Fibroblast of the conjunctiva (primary cell): ENCODE data around the gene MS4A6E.
A peak's percentile ranks its signal among the peaks of the same experiment; 100 is the strongest.
"Not testable (repeated sequence)": the region's sequence is repeated elsewhere in the genome, so short reads cannot be mapped to it uniquely, and the experiment has no call there.

Experiments used
- DNase-seq: peaks from one replicate; pipeline ENCODE4 v3.0.0-alpha.2; 2010; ENCODE audit warnings: low read depth

The MS4A6E gene, protein sequence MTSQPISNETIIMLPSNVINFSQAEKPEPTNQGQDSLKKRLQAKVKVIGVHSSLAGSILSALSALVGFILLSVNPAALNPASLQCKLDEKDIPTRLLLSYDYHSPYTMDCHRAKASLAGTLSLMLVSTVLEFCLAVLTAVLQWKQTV

DNA sequence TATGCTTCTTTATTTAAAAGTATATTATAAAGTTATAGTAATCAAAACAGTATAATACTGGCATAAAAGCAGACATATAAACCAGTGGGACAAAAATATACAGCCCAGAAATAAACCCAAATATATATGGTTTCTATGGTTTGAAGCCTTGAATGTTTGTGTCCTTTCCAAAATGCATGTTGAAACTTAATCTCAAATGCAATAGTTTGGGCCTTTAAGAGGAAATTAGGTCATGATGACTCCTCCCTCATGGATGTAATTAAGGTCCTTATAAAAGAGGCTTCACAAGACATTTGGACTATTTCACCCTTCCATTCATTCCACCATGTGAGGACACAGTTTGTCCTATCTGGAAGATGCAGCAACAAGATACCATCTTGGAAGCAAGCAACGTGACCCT lies at the start of gene MS4A6E:
TSS of gene MS4A6E (plus strand) at position 301 of the 400 bp plus-strand sequence. CDS start 7,641 bp downstream, outside the sequence.
- no peak for DNase-seq

DNA sequence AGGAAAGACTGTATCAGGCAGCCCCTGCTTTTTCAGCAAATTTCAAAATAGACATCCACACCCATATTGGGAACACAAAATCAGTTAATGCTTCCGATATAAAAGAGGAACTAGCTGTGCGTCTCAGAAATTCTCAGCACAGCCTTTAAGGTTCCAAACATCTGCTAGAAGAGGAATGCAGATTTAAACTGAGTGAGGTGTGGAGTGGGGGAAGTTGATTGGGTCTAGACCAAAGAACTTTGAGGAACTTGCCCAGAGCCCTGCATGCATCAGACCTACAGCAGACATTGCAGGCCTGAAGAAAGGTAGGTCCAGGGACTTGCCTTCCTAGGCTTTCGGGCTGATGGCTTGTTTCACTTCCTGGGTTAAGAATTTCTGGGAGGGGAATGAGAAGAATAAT lies 46.6 kb upstream of the MS4A6E start, which contains the start of gene MS4A4A:
TSS of gene MS4A4A (plus strand) at position 255 of the 400 bp plus-strand sequence. CDS start at position 265, 10 bp downstream.
- no peak for DNase-seq

DNA sequence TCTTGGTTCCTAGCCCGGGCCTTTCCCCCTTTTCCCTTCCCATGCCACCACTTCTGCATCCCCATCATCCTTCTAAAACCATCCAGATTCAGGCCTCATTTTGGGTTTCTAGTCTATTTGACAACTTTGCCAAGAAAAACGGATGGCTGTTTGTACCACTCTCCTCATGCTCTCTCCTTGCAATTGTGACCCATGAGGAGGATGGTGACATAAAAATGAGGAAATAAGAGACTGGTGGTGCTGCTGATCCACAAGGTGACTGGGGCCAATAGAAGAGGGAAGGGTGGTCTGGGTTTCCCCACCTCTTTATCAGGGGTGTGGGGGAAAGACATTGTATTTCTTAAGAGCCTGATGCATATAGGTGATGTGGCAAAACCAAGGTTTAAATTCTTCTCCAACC lies 45.6 kb upstream of the MS4A6E start:
- DNase-seq = no peak

DNA sequence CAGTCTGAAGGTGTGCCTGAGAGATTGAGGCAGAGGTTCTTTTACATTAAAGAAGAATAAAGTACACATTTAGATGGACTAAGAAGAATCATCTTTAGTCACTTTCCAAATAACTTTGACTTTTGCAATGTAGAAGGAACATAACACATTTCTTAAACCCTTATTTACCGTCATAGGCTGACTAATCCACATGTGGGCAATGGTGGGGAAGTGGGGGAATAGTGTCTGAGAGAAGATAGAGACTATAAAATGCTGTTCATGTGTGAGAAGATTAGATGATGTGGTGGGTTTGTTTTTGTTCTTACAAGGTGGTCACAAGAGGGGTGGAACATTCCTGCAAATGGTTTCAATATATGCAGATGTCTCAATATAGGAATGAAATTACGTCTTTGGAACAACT lies 44.8 kb upstream of the MS4A6E start:
- DNase-seq = no peak

DNA sequence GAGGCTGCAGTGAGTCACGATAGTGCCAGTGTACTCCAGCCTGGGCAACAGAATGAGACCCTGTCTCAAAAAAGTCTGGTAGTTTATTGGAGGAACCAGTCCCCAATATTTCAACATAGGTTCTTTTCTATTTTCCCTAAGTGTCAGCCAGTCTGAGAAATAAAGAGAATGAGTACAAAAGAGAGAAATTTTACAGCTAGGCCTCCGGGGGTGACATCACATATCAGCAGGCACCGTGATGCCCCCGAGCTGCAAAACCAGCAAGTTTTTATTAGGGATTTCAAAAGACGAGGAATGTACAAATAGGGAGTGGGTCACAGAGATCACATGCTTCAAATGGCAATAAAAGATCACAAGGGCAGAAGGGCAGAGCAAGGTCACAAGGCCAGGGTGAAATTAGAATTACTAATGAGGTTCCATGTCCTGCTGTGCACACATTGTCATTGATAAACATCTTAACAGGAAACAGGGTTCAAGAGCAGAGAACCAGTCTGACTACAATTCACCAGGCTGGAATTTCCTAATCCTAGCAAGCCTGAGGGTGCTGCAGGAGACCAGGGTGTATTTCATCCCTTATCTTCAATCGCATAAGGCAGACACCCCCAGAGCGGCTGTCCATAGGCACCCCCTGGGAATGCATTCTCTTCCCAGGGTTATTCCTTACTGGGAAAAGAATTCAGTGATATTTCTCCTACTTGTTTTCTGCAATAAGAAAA lies 41.5 kb upstream of the MS4A6E start:
- not testable (repeated sequence) for DNase-seq

DNA sequence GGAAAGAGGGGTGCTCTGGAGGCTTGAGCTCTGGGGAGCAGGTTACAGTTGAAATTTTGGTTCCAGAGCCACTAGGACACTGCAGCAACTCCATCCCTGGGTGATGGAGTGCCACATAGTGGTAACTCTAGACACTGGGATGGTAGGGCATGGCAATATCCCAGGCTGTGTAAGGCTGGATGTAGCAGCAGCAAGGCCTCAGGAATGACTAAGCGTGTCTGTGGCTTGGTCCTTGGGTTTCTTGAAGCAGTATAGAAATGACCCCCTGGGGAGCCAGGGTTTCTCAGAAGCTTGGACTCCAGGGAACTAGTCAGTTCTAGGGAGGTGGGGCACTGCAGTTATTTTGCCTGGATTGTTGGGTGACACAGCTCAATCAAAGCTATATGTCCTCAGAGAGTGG lies 38.5 kb upstream of the MS4A6E start:
- no peak for DNase-seq

DNA sequence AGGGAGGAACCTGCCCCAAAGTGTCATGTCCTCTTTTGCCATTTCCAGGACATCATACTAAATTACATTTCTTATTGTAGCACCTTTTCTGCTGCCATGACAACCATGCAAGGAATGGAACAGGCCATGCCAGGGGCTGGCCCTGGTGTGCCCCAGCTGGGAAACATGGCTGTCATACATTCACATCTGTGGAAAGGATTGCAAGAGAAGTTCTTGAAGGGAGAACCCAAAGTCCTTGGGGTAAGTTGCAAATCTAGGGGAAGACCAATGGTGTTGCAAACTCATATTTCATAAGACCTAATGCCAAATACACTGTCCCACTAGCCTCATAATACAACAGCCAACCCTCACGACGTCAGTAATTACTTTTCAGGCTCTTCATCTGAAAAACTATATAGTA lies 34.9 kb upstream of the MS4A6E start:
- no peak for DNase-seq

DNA sequence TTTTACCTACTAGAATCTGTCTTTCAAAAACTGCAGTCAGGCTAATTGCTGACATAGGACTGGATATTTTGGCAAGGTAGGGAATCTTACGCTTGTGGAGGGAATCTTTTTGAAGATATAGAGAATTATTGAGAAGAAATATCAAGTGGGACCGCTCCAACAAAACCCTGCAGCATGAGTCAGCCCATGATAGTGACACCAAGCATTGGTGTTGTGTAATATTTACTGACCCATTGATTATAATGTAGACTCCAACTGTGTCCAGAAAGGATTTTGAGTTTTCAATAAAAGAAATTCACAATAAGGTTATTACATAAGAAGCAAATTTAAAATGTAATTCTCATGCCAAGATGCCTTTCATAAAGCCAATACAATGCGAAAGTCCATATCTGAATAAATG lies 25.9 kb upstream of the MS4A6E start:
- DNase-seq = no peak

DNA sequence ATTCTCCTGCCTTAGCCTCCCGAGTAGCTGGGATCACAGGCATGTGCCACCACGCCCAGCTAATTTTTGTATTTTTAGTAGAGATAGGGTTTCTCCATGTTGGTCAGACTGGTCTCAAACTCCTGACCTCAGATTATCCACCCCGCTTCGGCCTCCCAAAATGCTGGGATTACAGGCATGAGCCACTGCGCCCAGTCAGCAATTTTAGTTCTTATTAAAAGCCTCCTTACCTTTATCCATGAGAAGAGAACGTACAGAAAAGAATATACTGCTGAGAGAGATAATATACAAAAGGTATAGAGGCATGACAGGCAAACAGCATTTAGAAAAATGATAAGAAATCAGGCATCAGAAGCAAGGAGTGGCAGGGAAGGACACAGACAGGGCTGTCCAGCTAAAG lies 25.2 kb upstream of the MS4A6E start:
- DNase-seq = not testable (repeated sequence)

DNA sequence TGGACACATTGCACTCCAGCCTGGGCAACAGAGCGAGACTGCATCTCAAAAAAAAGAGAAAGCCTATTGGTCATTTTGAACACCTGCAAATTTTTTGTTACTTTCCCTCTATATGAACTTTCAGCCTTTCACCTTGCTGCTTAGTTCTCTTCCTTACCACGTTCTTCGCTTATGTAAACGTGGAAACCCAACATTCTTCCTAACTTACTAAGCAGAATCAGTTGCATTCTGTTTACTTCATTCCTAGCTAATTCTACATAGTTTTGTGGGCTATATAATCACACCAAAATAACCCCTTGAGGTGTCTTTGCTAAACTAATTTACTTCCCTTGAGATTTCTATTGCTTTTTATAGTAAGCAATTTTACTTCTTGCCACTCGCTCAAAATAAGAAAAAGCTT lies 23.4 kb upstream of the MS4A6E start:
- no peak for DNase-seq

DNA sequence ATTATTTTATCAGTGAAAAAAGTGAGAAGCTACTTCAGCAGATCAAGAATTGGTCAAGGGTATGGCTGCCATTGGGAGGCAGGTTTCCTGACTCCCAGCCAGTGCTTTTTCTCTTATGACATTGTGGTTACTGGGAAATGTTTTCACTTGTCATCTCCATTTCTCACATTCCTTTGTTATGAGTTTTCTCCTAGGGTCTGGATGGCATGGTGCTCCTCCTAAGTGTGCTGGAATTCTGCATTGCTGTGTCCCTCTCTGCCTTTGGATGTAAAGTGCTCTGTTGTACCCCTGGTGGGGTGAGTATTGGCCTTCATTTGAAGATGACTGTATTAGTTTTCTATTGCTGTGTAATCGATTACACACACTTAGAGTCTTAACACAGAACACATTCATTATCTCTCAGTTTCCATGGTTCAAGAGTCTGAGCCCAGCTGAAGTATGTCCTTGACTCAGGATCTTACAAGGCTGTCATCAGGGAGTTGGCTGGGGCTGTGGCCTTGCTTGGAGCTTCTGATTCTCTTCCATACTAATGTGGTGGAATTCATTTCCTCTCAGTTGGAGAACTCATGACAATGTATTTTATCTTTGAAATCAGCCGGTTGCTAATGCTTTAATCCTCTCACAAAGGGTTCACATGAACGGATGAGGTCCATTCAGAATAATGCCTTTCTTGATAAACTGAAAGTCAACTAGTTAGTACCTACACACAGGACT lies 21.0 kb upstream of the MS4A6E start:
- DNase-seq = no peak

DNA sequence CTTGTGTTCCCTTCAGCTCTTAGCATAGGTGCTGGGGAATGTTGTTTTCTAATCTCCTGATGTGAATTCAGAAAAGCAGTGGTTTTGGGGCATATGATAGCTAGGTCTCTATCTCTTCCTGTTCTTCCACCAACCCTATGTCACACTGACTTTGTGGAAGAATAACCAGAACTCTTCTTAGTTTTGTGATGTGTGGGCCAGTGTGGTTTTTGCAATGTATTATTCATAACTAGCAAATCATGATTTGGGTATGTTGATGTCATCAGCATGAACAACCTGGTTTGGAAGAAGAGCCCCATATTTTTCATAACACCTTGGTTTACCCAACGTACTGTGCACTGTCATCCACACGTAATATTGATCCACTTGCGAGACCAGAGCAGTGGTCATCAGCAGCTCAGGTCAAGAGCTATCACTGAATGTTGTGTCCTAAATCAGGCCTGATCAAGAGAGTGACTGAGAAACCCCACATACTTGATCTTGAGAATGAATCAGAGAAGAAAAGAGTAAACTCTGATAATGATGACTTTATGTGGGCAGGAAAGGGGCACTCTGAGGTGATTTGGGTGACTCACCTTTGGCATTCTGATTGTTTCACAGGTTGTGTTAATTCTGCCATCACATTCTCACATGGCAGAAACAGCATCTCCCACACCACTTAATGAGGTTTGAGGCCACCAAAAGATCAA lies 19.4 kb upstream of the MS4A6E start:
- DNase-seq = no peak

DNA sequence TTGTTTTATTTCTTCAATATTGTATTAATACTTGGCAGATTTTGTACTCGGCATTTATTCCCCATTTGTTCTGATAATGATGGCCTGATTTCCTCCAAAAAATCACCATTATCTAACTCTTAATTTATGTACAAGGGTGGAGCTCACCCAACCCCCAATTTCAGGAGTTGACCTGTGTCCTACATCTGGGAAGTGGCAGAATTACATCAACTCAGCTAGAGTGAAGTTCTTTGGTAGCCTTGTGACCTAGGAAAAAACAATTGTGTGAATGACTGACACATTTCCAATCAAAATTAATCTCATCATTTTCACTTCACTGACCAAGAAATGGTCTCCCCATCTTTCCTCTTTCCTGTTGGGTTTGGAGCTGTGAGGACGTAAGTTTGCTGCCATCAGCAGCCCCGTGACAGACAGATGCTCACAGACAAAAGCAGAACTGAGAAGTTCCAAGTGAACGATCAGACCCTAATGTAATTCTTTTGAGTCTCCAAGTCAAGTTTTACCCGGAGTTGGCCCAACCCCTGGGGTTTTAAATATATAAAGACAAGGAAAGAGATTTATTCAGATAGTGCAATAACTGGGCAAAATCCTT lies 16.6 kb upstream of the MS4A6E start:
- DNase-seq = no peak

DNA sequence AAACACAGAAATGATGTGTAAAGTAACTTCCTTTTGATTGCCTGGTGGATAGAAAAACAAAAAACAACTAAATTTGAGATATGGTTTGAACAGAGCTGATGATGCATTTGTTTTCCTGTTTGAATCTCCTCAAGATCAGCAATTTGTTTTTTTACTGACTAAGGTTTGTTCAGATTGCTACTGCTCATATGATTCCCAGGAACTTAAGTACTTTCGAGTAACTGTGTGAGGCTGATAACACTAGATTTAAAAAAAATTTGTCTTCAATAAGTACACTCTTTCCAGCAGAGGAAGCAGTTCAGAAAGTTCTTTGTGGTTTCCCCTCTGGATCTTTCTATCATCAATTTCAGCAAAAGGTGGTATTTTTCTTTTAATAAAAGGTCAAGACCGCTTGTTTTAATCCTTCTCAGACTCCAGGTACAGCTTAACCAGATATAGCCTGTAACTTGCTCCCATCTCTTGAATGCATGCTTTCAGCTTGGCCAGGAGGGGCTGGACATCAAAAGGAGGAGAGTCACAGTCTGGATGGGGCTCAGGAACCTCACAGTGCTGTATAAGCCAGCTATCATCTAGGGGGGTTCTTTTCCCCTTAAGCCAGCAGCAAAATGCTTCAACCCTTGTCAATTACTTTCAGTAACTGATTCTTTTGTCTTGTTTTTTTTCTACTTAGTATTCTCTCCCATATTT lies 12.3 kb upstream of the MS4A6E start:
- DNase-seq = no peak

DNA sequence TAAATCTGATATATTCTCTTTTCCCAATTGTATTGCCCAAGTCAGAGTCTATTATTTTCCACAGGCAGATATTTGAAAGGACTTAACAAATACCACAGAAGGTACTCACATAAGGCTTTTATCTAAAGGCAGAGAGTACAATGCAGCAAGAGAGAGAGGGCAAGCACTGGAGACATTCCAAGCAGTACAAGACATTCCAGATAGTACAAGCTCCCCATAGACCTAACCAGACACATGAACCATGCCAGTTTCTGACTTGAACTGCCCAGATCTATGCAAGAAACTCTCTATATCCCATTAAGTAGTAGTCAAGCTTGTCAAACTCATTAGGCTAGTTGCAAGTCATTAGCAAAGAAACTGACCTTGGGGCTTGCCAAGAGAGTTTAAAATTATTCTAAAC lies 11.2 kb upstream of the MS4A6E start:
- no peak for DNase-seq

DNA sequence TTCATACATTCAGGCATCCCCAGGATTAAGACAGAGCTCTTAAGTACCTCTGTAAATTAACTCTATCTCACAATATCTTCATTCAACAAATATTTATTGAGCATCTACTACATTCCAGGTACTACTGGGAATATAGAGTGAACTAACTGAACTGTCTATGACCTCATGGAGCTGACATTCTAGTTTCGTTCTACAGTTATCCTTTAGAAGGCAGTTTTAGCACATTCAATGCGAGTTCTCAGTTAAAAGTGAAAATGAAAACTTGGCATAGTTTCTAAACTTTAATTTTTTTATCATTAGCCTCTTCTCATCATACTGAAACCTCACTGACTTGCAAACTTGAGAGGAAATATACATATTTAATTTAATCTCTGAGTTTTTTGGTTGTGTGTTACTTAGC lies 10.7 kb upstream of the MS4A6E start:
- DNase-seq = no peak

DNA sequence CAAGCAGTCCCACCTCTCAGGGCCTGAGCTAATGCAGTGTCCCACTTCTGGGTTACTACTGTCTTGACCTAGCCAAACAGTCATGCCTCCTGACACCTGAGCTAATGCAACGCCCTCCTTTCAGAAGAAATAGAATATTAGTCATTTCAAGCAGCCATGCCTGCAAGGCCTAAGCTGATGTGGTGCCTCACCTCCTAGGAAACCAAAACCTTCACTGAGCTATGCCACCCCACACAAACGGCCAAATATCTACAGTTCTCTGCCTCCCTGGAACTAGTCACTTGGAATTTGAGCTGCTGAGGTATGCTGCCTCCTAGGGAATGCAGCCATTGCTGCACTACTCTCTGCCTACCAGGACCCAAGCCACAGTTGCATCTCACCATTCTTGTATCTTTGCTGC lies 8.3 kb upstream of the MS4A6E start:
- no peak for DNase-seq

DNA sequence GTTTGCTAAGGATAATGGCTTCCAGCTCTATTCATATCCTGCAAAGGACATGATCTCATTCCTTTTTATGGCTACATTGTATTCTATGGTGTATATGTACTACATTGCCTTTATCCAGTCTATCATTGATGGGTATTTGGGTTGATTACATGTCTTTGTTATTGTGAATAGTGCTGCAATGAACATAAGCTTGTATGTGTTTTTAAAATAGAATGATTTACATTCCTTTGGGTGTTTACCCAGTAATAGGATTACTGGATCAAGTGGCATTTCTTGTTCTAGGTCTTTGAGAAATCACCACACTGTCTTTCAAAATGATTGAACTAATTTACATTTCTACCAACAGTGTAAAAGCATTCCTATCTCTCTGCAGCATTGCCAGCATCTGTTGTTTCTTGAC lies 6.0 kb upstream of the MS4A6E start:
- DNase-seq = no peak

DNA sequence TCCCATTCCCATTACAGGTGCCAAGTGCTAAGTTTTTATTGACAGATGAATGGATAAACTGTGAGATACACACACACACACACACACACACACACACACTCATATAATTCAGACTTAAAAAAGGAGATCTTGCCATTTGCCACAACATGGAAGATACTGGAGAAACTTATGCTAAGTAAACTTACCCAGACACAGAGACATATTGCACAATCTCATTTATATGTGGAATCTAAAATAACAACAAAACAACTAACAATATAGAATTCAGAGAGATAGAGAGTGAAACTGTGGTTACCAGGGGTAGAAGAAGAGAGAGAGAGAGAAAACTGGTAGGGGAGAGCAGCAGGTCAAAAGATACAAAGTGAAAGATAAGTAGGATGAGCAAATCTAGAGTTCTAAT lies 1.4 kb downstream of the MS4A6E start:
- no peak for DNase-seq

DNA sequence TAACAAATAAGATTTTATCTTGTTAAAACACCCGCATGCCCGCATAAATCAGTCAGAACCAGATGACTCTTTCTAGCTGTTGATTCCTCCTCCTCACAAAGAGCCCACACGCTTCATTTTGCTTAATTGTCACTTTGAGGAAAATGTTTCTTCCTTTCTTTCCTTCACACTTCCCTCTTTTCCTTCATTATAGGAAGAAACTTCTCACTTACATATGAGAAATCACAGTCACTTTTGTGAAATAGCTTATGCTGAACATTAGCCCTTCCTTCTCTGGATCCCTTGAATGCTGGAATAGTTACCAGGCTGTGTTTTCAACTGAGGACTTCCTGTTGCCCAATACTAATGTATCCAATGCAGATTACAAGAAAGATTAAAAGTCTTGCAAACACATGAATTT lies 5.8 kb downstream of the MS4A6E start:
- DNase-seq = no peak

DNA sequence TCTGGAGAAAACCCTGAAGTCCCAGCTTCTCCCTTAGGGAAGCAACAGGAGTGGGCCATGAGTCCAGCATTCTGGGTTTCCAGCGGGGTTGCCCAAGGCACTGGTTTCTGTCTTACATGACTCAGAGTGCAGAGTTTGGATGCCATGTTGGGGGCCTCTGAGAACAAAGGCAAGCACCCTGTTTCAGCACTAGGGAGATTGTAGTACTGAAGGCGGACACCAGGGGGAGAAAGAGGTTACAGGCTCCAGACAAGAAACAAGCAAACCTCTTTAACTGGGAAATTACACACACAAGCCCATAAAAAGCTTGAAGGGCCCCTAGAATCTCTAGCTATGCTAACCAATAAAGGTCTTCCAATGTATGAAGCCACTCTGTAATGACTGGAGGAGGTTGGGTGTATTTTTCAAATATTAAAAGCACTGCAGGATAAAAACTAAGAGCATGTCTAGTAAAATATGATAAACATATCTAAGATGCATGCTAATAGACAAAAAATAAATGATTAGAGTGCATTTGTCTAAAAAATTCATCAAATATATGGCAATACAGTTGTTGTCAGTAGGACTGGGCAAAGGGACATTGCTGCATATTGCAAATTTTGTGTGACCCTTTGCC lies 7.1 kb downstream of the MS4A6E start:
- peak; percentile 3 for DNase-seq
